Activated CD4-positive, alpha-beta T cell treated with anti-CD3 and anti-CD28 coated beads, Interleukin-2, amount 10 ng/mL, durations not matched to agents 7 days and 5 days (primary cell): ENCODE measurements around the gene NBAS. TPM values are rescaled to one million over a fixed set of nuclear protein-coding genes. Genes with fewer than 3 reads are reported as not detected.

Source experiments
- CTCF ChIA-PET: fragments of 350-600 bp; sonication (Branson Sonifier 250); formaldehyde crosslinking; loops from one replicate; lab custom pipeline; 2021; ENCODE audit warnings: antibody characterized with exemption; lab: Charles Lee
- POLR2A ChIA-PET: fragments of 350-600 bp; sonication (Branson Sonifier 250); formaldehyde crosslinking; loops from one replicate; lab custom pipeline; 2021; ENCODE audit warnings: antibody characterized with exemption; lab: Charles Lee
- DNase-seq: peaks from one replicate; pipeline ENCODE4 v3.0.0-alpha.2; 2020
- H3K27ac Mint-ChIP-seq: one replicate; pipeline ENCODE4 v1.8.0; 2021; ENCODE audit warnings: mild to moderate bottlenecking, moderate library complexity, mixed read lengths
- H3K27me3 Mint-ChIP-seq: one replicate; pipeline ENCODE4 v1.8.0; 2021; ENCODE audit warnings: mixed read lengths
- H3K36me3 Mint-ChIP-seq: one replicate; pipeline ENCODE4 v1.8.0; 2021; ENCODE audit warnings: low read depth, mixed read lengths
- H3K4me1 Mint-ChIP-seq: one replicate; pipeline ENCODE4 v1.8.0; 2021; ENCODE audit warnings: mixed read lengths
- H3K4me3 Mint-ChIP-seq: one replicate; pipeline ENCODE4 v1.8.0; 2021; ENCODE audit warnings: mild to moderate bottlenecking, moderate library complexity, mixed read lengths
- H3K9me3 Mint-ChIP-seq: one replicate; pipeline ENCODE4 v1.8.0; 2021; ENCODE audit warnings: mixed read lengths
- total RNA-seq, 2 experiments: library from RNA; stranded (reverse); gene quantifications; one replicate each; pipeline ENCODE4 v1.2.3, GENCODE V29; 2021

Gene NBAS
- 10 to 100 TPM; 33.0 to 36.5 TPM for total RNA-seq

DNA sequence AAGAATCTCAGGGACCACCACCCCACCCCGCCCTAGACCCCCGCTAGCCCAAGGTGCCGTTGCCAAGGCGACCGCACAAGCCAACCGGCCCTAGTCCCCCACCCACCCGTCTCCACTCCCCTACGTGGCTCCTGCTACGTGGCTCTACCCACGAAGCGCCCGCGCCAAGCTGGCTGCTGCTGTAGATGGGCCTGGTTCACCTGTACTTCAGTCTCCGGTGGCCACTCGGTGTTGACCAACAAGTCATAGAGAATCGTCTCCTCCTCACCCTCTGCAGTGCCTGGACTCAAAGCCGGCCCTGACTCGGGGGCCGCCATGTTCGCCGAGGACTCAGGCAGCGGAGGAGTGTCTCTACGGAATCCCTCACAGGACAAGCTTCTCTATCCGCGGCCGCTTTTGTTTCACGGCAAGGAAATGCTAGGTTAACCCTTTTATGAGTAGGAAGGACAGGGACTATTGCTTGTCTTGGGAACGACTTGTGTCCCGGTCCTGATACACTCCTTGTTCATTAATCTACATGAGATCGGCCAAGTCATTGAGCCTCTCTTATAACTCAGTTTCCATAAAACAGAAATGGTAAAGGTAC lies at the start of gene NBAS:
TSS of gene NBAS (minus strand) at position 347 of the 586 bp plus-strand sequence. CDS start at position 317, 30 bp downstream.
- DNase-seq = peak; percentile 87
- CTCF ChIA-PET = interaction anchor here (1.7 to 2.1 kb wide), 3 partner anchors 11 to 27 kb away, joined by 4 to 7 read pairs (median 6); no protein-coding TSS in a partner anchor
- Mint-ChIP-seq H3K4me1 (peaks cover 36% of the 10 kb centered on the region), H3K36me3 (peaks cover 2% of the 10 kb centered on the region), H3K4me3 (peak within 1 kb of the TSS; percentile 97), H3K27ac (peak within 1 kb of the TSS; percentile 96), H3K9me3 (peaks cover 3% of the 10 kb centered on the region), H3K27me3 (no peaks in the 10 kb centered on the region)
- POLR2A ChIA-PET = no interaction called here

DNA sequence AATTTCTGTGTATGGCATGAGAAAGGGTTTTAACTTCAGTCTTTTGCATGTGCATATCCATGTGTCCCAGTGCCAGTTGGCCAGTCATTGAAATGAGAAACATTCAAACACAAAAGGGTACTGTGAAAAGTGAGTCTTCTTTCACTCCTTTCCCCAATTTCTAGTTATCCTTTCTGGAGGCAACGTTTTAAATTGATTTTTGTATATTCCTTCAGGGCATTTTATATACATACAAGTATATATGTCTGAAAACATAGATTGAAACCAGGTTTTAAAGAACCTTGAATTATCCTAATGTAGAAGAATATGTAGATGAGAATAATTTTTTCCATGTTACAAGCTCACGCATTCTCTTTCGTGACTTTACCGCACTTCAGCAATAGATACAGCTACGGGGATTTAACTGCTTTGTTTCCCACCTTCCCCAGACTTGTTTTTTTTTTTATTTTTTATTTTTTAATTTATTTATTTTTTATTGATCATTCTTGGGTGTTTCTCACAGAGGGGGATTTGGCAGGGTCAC lies 49.4 kb upstream of the NBAS start:
- H3K9me3 Mint-ChIP-seq = no peaks in the 10 kb centered on the region
- POLR2A ChIA-PET = no interaction called here
- H3K4me1 Mint-ChIP-seq = peaks cover 6% of the 10 kb centered on the region
- CTCF ChIA-PET = no interaction called here
- no peak overlapping the region for H3K4me3 Mint-ChIP-seq
- no peak overlapping the region for H3K27ac Mint-ChIP-seq
- no peaks in the 10 kb centered on the region for H3K27me3 Mint-ChIP-seq
- no peak for DNase-seq
- peaks cover 51% of the 10 kb centered on the region for H3K36me3 Mint-ChIP-seq

DNA sequence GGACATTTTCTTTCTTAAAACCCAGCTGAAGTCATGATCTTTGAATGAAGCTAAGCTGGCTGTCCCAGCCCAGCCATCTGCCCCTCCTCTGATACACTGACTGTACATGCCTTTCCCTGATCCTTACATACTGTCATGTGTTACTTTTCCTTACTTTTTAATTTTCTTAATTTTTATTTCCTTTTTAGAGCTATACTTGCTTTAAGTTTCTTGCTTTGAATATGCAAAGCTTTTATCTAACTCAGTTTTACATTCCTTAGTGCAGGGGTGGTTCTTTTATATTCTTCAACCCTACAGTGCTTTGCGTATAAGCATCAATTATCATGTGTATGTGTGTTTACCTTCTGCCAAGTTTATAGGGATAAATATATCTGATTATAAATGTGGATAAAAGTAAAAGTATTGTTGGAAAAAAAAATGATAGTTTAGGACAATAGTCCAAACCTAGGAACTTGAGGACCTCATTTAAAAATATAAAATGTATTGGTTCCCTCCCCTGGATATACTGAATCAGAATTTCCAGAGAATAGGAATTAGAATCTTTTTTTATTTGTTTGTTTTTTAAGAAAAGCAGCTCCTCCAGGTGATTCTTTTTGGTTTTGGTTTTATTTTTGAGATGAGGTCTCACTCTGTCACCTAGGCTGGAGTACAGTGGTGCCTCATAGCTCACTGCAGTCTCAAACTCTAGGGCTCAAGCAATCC lies 48.4 kb upstream of the NBAS start:
- Mint-ChIP-seq H3K27ac (peak overlapping the region; percentile 17), H3K4me3 (no peak overlapping the region), H3K9me3 (no peaks in the 10 kb centered on the region), H3K36me3 (peaks cover 54% of the 10 kb centered on the region), H3K27me3 (no peaks in the 10 kb centered on the region), H3K4me1 (no peaks in the 10 kb centered on the region)
- DNase-seq = no peak
- CTCF ChIA-PET = interaction anchor here (0.8 kb wide), 1 partner anchor 9 kb away, joined by 4 read pairs; no protein-coding TSS in a partner anchor
- POLR2A ChIA-PET = interaction anchor here (0.7 kb wide), 1 partner anchor 917 kb away, joined by 3 read pairs; no protein-coding TSS in a partner anchor

DNA sequence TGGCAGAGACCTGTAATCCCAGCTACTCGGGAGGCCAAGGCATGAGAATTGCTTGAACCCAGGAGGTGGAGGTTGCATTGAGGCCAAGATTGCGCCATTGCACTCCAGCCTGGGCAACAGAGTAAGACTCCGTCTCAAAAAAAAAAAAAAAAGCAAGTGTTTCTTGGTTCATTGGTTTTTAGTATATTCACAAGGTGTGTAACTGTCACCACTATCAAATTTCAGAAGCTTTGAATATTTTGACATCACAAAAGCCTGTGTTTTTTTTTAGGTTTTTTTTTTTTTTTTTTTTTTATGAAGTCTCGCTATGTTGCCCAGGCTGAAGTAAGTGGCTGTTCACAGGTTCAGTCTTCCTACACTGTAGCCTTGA lies 47.2 kb upstream of the NBAS start:
- no peak overlapping the region for H3K4me3 Mint-ChIP-seq

DNA sequence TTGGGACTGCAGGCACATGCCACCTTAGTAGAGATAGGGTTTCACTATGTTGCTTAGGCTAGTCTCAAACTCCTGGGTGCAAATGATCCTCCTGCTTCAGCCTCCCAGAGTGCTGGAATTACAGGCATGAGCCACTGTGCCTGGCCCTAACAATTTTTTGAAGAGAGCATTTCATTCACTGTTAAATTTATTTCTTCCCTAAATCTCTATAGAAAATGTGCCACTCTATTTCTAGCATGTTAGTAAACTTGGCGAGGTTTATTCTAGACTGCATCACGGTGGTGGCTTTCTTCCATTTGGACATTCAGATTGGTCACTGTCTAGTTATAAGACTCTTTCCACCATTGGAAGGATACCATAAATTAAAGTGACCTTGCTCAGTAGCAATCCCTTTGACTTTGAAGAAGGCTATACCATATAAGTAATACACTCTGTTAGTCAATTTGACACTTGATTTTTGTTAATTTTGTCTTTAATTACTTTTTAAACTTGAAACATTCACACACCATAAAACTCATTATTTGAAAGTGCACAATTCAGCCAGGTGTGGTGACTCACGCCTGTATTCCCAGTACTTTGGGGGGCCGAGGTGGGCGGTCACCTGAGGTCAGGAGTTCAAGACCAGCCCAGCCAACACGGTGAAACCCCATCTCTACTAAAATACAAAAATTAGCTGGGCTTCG lies 46.7 kb upstream of the NBAS start:
- CTCF ChIA-PET = no interaction called here
- no peak overlapping the region for H3K4me3 Mint-ChIP-seq
- no peak for DNase-seq
- POLR2A ChIA-PET = interaction anchor here (0.6 kb wide), 1 partner anchor 14 kb away, joined by 4 read pairs; no protein-coding TSS in a partner anchor
- no peak overlapping the region for H3K27ac Mint-ChIP-seq
- peaks cover 55% of the 10 kb centered on the region for H3K36me3 Mint-ChIP-seq
- no peaks in the 10 kb centered on the region for H3K27me3 Mint-ChIP-seq
- H3K4me1 Mint-ChIP-seq = no peaks in the 10 kb centered on the region
- H3K9me3 Mint-ChIP-seq = no peaks in the 10 kb centered on the region

More for the DNA sequence above, 47.2 kb upstream of the NBAS start:
- POLR2A ChIA-PET = interaction anchor here (0.6 kb wide), 1 partner anchor 14 kb away, joined by 4 read pairs; no protein-coding TSS in a partner anchor
- peaks cover 55% of the 10 kb centered on the region for H3K36me3 Mint-ChIP-seq
- no peaks in the 10 kb centered on the region for H3K9me3 Mint-ChIP-seq
- no peak overlapping the region for H3K27ac Mint-ChIP-seq
- H3K27me3 Mint-ChIP-seq = no peaks in the 10 kb centered on the region
- DNase-seq = no peak
- H3K4me1 Mint-ChIP-seq = no peaks in the 10 kb centered on the region
- CTCF ChIA-PET = interaction anchor here (0.7 kb wide), 1 partner anchor 9 kb away, joined by 4 read pairs; no protein-coding TSS in a partner anchor

DNA sequence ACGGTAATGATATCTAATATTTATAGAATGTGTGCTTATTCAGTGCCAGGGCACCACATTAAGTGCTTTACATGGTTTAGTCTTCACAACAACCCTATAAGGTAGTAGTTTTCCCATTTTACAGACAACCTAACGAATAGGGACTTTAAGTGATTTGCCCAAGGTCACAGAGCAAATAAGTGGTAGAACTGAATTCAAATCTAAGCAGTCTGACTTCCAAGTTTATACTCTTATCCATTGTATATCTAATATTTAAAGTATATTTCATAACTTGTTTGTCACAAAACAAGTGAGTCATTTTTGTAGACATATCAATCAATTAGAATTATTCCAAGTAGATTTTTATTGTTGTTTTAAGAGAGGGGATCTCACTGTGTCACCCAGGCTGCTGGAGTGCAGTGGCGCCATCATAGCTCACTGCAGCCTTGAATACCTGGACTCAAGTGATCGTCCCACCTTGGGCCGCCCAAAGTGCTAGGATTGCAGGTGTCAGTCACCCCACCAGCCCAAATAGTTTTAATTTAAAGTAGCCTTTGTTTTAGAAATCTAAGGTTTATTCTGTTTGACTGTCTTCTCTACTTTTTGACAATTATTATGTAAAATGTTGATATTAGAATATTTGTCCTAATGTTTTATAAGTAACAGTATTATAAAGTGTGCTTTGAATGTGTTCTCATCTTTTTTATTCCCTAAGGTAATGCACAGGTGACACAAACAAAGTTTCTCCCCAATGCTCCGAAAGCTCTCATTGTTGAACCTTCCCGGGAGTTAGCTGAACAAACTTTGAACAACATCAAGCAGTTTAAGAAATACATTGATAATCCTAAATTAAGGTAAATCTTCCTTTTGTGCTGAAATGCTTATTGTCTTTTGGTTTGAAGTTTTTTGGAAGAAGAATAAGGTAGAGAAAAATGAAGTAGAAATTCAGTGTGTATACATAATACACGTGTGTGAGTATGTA lies 45.6 kb upstream of the NBAS start:
- DNase-seq = no peak
- Mint-ChIP-seq H3K27me3 (no peaks in the 10 kb centered on the region), H3K4me3 (no peak overlapping the region), H3K4me1 (no peaks in the 10 kb centered on the region), H3K36me3 (peaks cover 63% of the 10 kb centered on the region), H3K9me3 (no peaks in the 10 kb centered on the region), H3K27ac (no peak overlapping the region)
- ChIA-PET POLR2A (no interaction called here), CTCF (no interaction called here)

DNA sequence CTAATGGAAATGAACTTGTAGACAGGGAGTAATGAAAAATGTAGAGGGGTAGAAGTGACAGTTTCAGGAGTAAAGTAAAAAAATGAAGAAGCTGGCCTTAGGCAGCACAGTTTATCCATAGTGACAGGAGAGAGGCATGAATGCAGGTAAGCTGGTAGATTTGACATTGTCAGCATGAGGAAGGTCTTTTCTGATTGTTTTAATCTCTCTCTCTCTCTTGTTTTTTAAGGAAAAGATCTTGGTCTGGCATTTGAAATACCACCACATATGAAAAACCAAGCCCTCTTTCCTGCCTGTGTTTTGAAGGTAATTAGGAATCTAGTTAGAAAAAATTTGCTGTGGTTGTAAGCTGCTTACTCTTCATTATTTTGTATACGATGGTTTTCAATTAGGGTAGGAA lies 44.6 kb upstream of the NBAS start:
- ChIA-PET CTCF (no interaction called here), POLR2A (no interaction called here)
- H3K27ac Mint-ChIP-seq = no peak overlapping the region
- H3K4me3 Mint-ChIP-seq = no peak overlapping the region
- peaks cover 69% of the 10 kb centered on the region for H3K36me3 Mint-ChIP-seq
- no peak for DNase-seq
- no peaks in the 10 kb centered on the region for H3K27me3 Mint-ChIP-seq
- no peaks in the 10 kb centered on the region for H3K9me3 Mint-ChIP-seq
- H3K4me1 Mint-ChIP-seq = no peaks in the 10 kb centered on the region

DNA sequence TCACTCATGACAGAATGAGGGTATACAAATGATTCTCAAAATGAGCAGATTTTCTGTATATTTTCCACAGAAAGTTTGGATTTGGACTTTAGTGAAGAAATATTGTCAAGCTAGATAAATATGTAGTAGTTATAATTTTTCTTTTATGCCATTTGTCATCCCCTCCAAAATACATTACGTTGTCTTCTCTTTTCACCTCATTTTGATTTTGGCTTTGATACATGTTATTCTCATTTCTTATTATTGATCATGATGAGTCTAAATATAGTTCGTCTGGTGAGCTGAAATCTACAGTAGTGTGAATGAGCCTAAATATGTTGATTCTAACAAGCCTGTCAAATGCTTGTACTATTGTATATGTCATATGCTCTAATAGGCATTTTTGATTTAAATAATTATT lies 42.8 kb upstream of the NBAS start:
- H3K9me3 Mint-ChIP-seq = no peaks in the 10 kb centered on the region
- no peaks in the 10 kb centered on the region for H3K4me1 Mint-ChIP-seq
- no peaks in the 10 kb centered on the region for H3K27me3 Mint-ChIP-seq
- peaks cover 63% of the 10 kb centered on the region for H3K36me3 Mint-ChIP-seq
- no peak for DNase-seq
- ChIA-PET POLR2A (no interaction called here), CTCF (no interaction called here)
- H3K27ac Mint-ChIP-seq = no peak overlapping the region
- H3K4me3 Mint-ChIP-seq = no peak overlapping the region

DNA sequence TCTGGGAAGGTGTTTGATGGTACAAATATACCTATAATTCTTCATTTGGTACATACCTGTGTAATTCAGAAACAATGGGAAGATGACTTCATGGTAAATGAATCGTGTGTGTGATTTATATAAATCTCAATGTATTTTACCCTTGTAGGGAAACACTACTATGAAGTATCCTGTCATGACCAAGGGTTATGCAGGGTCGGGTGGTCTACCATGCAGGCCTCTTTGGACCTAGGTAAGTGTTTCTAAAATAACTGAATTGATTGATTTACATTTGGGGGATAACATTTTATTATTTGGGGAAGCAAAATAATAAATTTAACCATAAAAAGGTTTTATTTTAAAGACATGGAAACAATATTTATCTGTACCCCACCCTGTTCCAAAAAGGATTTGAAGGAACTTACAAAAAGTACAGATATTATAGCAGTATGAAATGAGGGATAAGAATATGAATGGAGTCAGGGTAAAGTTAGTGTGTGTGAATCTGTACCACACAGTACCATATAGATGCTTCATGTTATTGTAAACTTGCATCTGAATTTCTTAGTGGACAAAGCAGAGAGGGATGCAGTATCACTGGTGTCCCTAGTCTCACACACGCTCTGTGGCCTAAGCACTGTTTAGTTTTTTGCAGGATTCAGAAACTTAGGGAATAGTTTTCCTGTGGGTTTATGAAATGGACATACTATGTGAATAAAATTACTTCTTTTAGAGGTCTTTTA lies 42.1 kb upstream of the NBAS start:
- no peak for DNase-seq
- Mint-ChIP-seq H3K4me3 (no peak overlapping the region), H3K4me1 (no peaks in the 10 kb centered on the region), H3K36me3 (peaks cover 63% of the 10 kb centered on the region), H3K9me3 (no peaks in the 10 kb centered on the region), H3K27me3 (no peaks in the 10 kb centered on the region), H3K27ac (no peak overlapping the region)
- POLR2A ChIA-PET = no interaction called here
- CTCF ChIA-PET = no interaction called here

DNA sequence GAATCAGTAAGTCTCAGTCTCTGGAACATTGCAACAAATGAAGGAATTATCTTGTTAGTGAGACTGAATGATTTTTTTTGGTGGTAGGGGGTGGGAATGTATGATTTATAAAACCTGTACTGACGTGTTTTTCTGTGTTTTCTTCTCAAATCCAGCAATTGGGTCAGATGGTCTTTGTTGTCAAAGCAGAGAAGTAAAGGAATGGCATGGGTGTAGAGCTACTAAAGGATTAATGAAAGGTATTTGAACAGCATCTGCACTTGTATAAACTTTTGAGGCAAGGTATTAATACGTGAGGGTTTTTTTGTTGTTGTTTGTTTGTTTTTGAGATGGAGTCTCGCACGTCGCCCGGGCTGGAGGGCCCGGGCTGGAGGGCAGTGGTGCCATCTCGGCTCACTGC lies 41.3 kb upstream of the NBAS start:
- ChIA-PET CTCF (no interaction called here), POLR2A (no interaction called here)
- Mint-ChIP-seq H3K27ac (no peak overlapping the region), H3K4me3 (no peak overlapping the region), H3K36me3 (peaks cover 58% of the 10 kb centered on the region), H3K4me1 (no peaks in the 10 kb centered on the region), H3K27me3 (no peaks in the 10 kb centered on the region), H3K9me3 (no peaks in the 10 kb centered on the region)
- DNase-seq = no peak

DNA sequence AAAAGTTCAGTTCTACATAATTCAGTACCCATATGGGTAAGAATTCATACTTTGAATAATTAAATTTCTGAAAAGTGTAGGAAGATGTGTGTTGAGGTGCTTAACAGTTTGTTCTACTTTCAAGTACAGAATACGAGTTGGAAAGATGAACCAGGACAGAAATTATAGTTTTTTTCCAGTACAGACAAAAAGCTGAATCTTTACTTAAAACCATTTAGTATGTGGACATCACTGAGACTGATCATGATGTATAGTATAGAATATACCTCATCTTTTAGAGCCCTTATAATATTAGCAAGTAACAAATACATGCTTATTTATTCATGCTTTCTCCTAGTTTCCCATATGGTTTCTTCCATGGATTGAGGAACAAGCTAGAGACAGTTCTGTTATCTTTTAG lies 40.5 kb upstream of the NBAS start:
- no peaks in the 10 kb centered on the region for H3K27me3 Mint-ChIP-seq
- DNase-seq = no peak
- H3K27ac Mint-ChIP-seq = no peak overlapping the region
- ChIA-PET POLR2A (no interaction called here), CTCF (no interaction called here)
- peaks cover 59% of the 10 kb centered on the region for H3K36me3 Mint-ChIP-seq
- no peak overlapping the region for H3K4me3 Mint-ChIP-seq
- peaks cover 2% of the 10 kb centered on the region for H3K4me1 Mint-ChIP-seq
- no peaks in the 10 kb centered on the region for H3K9me3 Mint-ChIP-seq

DNA sequence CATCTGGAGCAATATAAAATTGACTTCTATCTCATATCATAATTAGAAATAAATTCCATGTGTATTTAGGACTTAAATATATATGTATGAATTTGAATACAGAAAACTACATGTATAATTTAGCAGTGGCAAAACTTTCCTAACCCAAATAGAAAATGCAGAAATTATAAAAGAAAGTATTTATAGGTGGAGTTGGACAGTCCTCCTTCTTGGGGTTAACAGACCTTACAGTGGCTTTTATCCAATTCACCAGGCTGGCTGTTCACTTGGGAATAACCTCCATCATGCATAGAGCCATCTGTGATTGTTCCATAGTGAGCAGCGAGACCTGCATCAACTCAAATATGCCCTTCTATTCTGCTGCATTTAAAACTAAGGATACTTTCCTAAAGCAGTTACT lies 38.9 kb upstream of the NBAS start:
- no peak for DNase-seq
- no peak overlapping the region for H3K27ac Mint-ChIP-seq
- CTCF ChIA-PET = no interaction called here
- peaks cover 62% of the 10 kb centered on the region for H3K36me3 Mint-ChIP-seq
- H3K4me1 Mint-ChIP-seq = peaks cover 11% of the 10 kb centered on the region
- no peak overlapping the region for H3K4me3 Mint-ChIP-seq
- POLR2A ChIA-PET = no interaction called here
- H3K9me3 Mint-ChIP-seq = no peaks in the 10 kb centered on the region
- H3K27me3 Mint-ChIP-seq = no peaks in the 10 kb centered on the region
